VCaP (cell line): ENCODE data around the gene TMEM9.

ENCODE experiments used
- H3K27ac ChIP-seq: fragments of 450-650 bp; 2 replicates; pipeline ENCODE4 v1.5.1; 2017
- TF ChIP-seq, protein P1 (sequence below): fragments of 450-650 bp; conservative IDR thresholded peaks from 2 replicates; pipeline ENCODE4 v1.5.1; 2017; ENCODE audit warnings: mild to moderate bottlenecking, moderate library complexity

Gene TMEM9

DNA sequence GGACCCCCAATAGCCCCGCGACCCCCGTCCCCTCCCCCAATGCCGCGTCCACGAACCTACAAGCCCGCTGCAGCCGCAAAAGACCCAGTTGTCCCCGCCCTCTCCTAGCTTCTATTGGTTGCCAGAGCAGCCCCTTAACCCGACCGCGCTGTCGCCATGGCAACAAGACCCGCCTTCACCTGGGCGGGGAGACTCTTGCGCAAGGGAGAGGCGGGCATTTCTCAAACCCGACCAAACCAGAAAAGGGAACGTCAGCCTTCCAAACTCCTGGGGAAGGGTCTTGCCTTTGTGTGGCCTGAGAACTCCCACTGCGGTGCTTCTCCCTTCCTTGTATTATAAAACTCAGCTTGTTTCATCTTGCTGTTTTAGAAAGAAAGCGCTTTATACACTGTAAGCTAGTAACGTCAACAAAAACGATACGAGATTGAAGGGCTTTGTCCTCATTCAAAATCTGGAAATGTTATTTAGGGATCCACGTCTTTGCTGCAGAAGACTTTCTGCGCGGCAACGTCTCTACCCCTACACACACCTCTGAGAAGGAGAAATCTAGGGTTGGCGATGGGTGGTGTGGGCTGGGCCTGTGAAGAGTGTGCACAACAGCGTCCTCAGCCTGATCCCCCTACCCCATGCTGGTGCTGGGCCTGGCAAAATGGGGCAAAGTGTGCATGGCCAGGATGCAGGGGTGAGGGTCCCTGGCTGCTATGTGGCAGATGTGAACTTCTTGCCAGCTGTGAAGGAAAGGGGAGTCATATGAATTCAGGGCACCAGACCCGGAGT is at the start of gene TMEM9:
TMEM9 (minus strand) TSS at position 86 of the 777 bp plus-strand sequence. CDS start 551 bp downstream, outside the sequence.
- TF ChIP-seq, protein P1, sequence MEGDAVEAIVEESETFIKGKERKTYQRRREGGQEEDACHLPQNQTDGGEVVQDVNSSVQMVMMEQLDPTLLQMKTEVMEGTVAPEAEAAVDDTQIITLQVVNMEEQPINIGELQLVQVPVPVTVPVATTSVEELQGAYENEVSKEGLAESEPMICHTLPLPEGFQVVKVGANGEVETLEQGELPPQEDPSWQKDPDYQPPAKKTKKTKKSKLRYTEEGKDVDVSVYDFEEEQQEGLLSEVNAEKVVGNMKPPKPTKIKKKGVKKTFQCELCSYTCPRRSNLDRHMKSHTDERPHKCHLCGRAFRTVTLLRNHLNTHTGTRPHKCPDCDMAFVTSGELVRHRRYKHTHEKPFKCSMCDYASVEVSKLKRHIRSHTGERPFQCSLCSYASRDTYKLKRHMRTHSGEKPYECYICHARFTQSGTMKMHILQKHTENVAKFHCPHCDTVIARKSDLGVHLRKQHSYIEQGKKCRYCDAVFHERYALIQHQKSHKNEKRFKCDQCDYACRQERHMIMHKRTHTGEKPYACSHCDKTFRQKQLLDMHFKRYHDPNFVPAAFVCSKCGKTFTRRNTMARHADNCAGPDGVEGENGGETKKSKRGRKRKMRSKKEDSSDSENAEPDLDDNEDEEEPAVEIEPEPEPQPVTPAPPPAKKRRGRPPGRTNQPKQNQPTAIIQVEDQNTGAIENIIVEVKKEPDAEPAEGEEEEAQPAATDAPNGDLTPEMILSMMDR = no peak
- H3K27ac ChIP-seq = peak within 1 kb of the TSS; percentile 75

DNA sequence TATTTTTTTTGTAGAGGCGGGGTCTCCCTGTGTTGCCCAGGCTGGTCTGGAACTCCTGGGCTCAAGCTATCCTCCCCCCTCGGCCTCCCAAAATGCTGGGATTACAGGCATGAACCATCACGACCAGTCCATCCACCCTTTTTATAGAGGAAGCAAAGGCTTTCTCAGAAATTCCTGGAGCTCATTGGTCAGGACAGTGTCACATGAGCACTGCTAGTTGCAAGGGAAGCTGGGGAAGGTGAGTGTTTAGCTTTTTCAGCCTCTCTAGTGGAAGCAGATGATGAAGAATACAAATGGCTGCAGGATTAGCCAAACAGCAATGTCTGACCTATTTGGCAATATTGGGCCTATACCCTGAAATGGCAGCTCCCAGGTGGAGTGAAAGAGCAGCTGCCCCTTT is 44.3 kb upstream of the TMEM9 start:
- no peak overlapping the region for H3K27ac ChIP-seq
- TF ChIP-seq, protein P1 = no peak

DNA sequence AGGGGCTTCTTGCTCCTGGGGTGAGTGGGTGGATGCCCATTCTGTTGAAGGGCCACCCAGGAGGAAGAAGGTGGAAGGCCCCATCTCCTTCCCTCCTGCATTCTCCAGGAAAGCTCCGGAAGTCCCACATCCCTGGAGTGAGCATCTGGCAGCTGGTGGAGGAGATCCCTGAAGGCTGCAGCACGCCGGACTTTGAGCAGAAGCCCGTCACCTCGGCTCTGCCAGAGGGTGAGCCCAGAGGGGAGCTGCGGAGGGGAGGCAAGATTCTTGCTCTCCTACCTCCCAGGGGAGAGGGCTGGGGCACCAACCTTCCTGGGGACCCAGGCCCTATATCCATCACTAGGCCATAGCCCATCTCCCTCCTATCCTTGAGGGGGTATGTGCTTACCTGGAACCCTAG is 39.8 kb upstream of the TMEM9 start:
- TF ChIP-seq, protein P1 = no peak
- H3K27ac ChIP-seq = no peak overlapping the region

DNA sequence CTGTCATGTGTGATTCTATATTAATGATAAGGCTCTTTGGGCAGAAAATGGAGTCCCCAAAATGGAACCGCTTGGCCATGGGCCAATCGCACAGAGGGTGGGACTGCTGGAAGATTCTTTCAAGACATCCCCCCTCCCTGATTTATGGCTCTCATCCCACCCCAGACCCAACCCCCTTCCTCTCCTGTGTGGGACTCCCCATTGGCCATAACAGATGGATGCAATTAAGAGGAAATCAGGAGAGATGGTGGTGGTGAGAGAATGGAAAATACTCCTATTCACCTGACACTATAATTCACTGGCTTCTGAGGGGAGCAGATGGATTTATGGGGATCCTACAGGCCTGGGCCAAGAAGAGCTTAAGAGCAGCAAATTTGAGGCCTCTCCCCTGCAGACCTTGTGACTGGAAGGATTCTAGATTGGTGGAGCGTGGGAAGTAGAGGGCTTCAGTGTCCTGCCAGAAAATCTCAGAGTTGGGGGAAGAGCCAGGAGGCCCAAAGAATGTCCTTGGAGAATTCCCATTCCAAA is 38.1 kb upstream of the TMEM9 start:
- H3K27ac ChIP-seq = no peak overlapping the region
- TF ChIP-seq, protein P1 = no peak

GRCh38 chr1:201191653-201192260 is 37.5 kb upstream of the TMEM9 start:
- TF ChIP-seq, protein P1 = no peak
- H3K27ac ChIP-seq = no peak overlapping the region

- TF ChIP-seq, protein P1 = no peak
- H3K27ac ChIP-seq = no peak within 1 kb of the TSS
These were observed 36.4 kb upstream of the TMEM9 start, which contains the start of gene IGFN1 for GRCh38 chr1:201190624-201191051. IGFN1 (plus strand) TSS chr1:201190824; CDS start chr1:201193294, 2,470 bp downstream.

- no peak overlapping the region for H3K27ac ChIP-seq
- TF ChIP-seq, protein P1 = no peak
These were observed 35.7 kb upstream of the TMEM9 start for GRCh38 chr1:201190005-201190404.
